Ovary (tissue), 9 donors: ENCODE results near the gene SDK1. TPM values are rescaled to one million over a fixed set of nuclear protein-coding genes. Genes with fewer than 3 reads are reported as not detected.

ENCODE experiments used
- DNase-seq, 5 donors: peaks; one replicate each; pipeline ENCODE4 v3.0.0-alpha.2; 2019 to 2020
- H3K27ac ChIP-seq, 2 donors: fragments of 200-600 bp; one replicate each; pipeline versions ENCODE4 v1.5.1 to v1.8.0; 2019 to 2022
- H3K27me3 ChIP-seq: fragments of 200-600 bp; one replicate; pipeline ENCODE4 v1.8.0; 2022
- H3K36me3 ChIP-seq: fragments of 200-600 bp; sonication (generic); one replicate; pipeline ENCODE4 v1.5.1; 2019
- H3K4me1 ChIP-seq: one replicate; pipeline ENCODE4 v1.8.1; 2013; ENCODE audit warnings: mild to moderate bottlenecking, moderate library complexity; ENCODE audit not compliant: insufficient read depth
- H3K4me3 ChIP-seq: fragments of 200-600 bp; sonication (generic); one replicate; pipeline ENCODE4 v1.5.1; 2017
- H3K9me3 ChIP-seq, 2 donors: fragments of 200-600 bp in 1 of 2; sonication (generic) in 1 of 2; one replicate each; pipeline versions ENCODE4 v1.5.1 to v1.8.1; 2013 to 2019; ENCODE audit warnings: mild to moderate bottlenecking in 1 of 2, moderate library complexity in 1 of 2
- EP300 ChIP-seq: sonication (generic); formaldehyde crosslinking; IDR thresholded peaks from one replicate; pipeline ENCODE4 v1.6.1; 2017; ENCODE audit warnings: antibody characterized with exemption
- POLR2A ChIP-seq: fragments of 450-650 bp; IDR thresholded peaks from one replicate; pipeline ENCODE4 v1.6.1; 2017; ENCODE audit warnings: antibody characterized with exemption, mild to moderate bottlenecking, moderate library complexity
- WGBS, 3 donors: extraction: QIAGEN DNeasy Blood & Tissue Kit in 1 of 3; methylation state at CpG; one replicate each; pipeline versions ENCODE4 v1.1.5 to v1.1.7; 2013 to 2017; 5-methylcytosine and 5-hydroxymethylcytosine counted together
- intact Hi-C, 4 donors: fragments of 100-400 bp; cut with DNase I; formaldehyde crosslinking; loops; one replicate each; pipeline versions ENCODE4 v1.11.0 to v1.15.1; 2022 to 2023
- polyA plus RNA-seq, 2 donors: library from polyadenylated mRNA; stranded (reverse); fragments of 200-250 nt in 1 of 2; fragments of 350-450 nt in 1 of 2; fragmentation: Illumina TruSeq in 1 of 2; extraction: RNeasy Lipid Tissue Mini Kit (QIAGEN cat#74804) in 1 of 2; gene quantifications; one replicate each; pipeline ENCODE4 v1.2.3, GENCODE V29; 2013 to 2014
- total RNA-seq, 7 donors: library from RNA; depleted of rRNA in 2 of 7; stranded (reverse); fragments of >200 nt in 2 of 7; fragmentation: NEBNext Ultra II Directional in 3 of 7; extraction: Animal tissue kit (Norgen Biotek cat#: 25700) in 3 of 7; gene quantifications; one replicate each; pipeline versions ENCODE4 v1.1.0 to v1.2.4, GENCODE V29; 2016 to 2023
- TF ChIP-seq, protein P1 (sequence below), 3 donors: fragments of 450-650 bp in 2 of 3; fragments of 200-600 bp in 1 of 3; IDR thresholded peaks; one replicate each; pipeline versions ENCODE4 v1.5.1 to v1.8.0; 2016 to 2022; ENCODE audit warnings: antibody characterized with exemption in 3 of 3, mild to moderate bottlenecking in 1 of 3
- donor health status: DM: no; HTN: no; CAD: no; lungs with moderate emphysema.
- donor health status: DM: no; HTN: no; CAD: no.
- donor health status: Bipolar disorder and iron deficiency.
- donor health status: DM: yes; HTN: yes; CAD: no.
- donor health status: DM: no; HTN: no; CAD: no.
- donor health status: DM: yes; HTN: yes; CAD: no.

Gene SDK1
- total and polyA plus RNA-seq, 9 donors: 1.2 to 13.3 (median 4.4) TPM

GRCh38 chr7:4204513-4205165 is 903.6 kb downstream of the SDK1 start:
- intact Hi-C loops: no loop called here
- no peaks in the 10 kb centered on the region for H3K9me3 ChIP-seq
- H3K4me1 ChIP-seq: no peaks in the 10 kb centered on the region
- H3K27me3 ChIP-seq: no peaks in the 10 kb centered on the region
- H3K4me3 ChIP-seq: no peak overlapping the region
- no peak overlapping the region for H3K27ac ChIP-seq
- no peaks in the 10 kb centered on the region for H3K36me3 ChIP-seq
- no peak for DNase-seq
- TF ChIP-seq POLR2A (no peak), EP300 (no peak)
- TF ChIP-seq, protein P1, sequence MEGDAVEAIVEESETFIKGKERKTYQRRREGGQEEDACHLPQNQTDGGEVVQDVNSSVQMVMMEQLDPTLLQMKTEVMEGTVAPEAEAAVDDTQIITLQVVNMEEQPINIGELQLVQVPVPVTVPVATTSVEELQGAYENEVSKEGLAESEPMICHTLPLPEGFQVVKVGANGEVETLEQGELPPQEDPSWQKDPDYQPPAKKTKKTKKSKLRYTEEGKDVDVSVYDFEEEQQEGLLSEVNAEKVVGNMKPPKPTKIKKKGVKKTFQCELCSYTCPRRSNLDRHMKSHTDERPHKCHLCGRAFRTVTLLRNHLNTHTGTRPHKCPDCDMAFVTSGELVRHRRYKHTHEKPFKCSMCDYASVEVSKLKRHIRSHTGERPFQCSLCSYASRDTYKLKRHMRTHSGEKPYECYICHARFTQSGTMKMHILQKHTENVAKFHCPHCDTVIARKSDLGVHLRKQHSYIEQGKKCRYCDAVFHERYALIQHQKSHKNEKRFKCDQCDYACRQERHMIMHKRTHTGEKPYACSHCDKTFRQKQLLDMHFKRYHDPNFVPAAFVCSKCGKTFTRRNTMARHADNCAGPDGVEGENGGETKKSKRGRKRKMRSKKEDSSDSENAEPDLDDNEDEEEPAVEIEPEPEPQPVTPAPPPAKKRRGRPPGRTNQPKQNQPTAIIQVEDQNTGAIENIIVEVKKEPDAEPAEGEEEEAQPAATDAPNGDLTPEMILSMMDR (IDR thresholded peaks at IDR 0.05): no peak
- 30 to 73% (median 61%) methylated on average over 32 of the region's 32 CpGs for WGBS, 3 donors

DNA sequence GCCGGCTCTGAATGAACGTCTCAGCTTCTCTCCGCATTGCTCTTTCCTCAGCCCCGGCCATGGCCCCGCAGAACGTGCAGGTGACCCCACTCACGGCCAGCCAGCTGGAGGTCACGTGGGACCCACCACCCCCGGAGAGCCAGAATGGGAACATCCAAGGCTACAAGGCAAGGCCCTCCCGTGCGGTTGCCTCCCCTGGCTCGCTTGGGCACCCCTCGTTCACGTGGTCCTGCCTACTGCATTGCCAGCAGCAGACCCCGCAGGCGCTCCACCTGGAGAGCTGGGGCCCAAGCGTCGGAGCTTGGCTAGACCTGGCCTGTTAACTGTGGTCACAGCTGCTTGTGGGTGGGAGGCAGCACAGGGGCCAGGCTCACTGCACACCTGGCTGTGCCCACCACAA is 904.8 kb downstream of the SDK1 start:
- DNase-seq: no peak
- no peaks in the 10 kb centered on the region for H3K27me3 ChIP-seq
- TF ChIP-seq POLR2A: no peak
- TF ChIP-seq EP300: no peak
- TF ChIP-seq, protein P1 (IDR thresholded peaks at IDR 0.05): no peak
- intact Hi-C loops: no loop called here
- H3K36me3 ChIP-seq: no peaks in the 10 kb centered on the region
- no peak overlapping the region for H3K27ac ChIP-seq
- no peaks in the 10 kb centered on the region for H3K9me3 ChIP-seq
- no peak overlapping the region for H3K4me3 ChIP-seq
- 92 to 96% (median 95%) methylated on average over 18 of the region's 18 CpGs for WGBS, 3 donors
- no peaks in the 10 kb centered on the region for H3K4me1 ChIP-seq

- no peak overlapping the region for H3K27ac ChIP-seq
- no peaks in the 10 kb centered on the region for H3K9me3 ChIP-seq
- H3K36me3 ChIP-seq: no peaks in the 10 kb centered on the region
- 94 to 97% (median 95%) methylated on average over 13 to 14 of the region's 14 CpGs for WGBS, 3 donors
- no peaks in the 10 kb centered on the region for H3K27me3 ChIP-seq
- H3K4me1 ChIP-seq: no peaks in the 10 kb centered on the region
- intact Hi-C loops: no loop called here
- no peak overlapping the region for H3K4me3 ChIP-seq
- no peak for DNase-seq
- TF ChIP-seq EP300 (no peak), POLR2A (no peak)
- TF ChIP-seq, protein P1 (IDR thresholded peaks at IDR 0.05): no peak
Observed at GRCh38 chr7:4207011-4207410, 906.0 kb downstream of the SDK1 start.

DNA sequence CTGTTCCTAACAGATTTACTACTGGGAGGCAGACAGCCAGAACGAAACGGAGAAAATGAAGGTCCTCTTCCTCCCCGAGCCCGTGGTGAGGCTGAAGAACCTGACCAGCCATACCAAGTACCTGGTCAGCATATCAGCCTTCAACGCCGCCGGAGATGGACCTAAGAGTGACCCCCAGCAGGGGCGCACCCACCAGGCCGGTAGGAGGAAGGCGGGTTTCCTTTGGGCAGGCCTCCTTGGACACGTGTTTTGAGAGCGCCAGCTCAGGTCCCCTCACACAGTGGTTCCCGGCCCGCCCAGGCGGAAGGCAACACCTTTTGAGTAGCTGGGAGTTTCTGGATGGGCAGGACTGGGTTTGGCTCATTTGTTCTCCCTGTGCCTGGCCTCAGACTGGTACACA is 907.0 kb downstream of the SDK1 start:
- no peak for DNase-seq
- H3K9me3 ChIP-seq: no peaks in the 10 kb centered on the region
- no peaks in the 10 kb centered on the region for H3K36me3 ChIP-seq
- no peak overlapping the region for H3K27ac ChIP-seq
- H3K4me1 ChIP-seq: no peaks in the 10 kb centered on the region
- no peaks in the 10 kb centered on the region for H3K27me3 ChIP-seq
- TF ChIP-seq, protein P1 (IDR thresholded peaks at IDR 0.05): no peak
- TF ChIP-seq EP300 (no peak), POLR2A (no peak)
- H3K4me3 ChIP-seq: no peak overlapping the region
- 91 to 95% (median 94%) methylated on average over 15 of the region's 15 CpGs for WGBS, 3 donors
- intact Hi-C loops: no loop called here
